Measurements from ENCODE around the gene FIGLA.

DNA sequence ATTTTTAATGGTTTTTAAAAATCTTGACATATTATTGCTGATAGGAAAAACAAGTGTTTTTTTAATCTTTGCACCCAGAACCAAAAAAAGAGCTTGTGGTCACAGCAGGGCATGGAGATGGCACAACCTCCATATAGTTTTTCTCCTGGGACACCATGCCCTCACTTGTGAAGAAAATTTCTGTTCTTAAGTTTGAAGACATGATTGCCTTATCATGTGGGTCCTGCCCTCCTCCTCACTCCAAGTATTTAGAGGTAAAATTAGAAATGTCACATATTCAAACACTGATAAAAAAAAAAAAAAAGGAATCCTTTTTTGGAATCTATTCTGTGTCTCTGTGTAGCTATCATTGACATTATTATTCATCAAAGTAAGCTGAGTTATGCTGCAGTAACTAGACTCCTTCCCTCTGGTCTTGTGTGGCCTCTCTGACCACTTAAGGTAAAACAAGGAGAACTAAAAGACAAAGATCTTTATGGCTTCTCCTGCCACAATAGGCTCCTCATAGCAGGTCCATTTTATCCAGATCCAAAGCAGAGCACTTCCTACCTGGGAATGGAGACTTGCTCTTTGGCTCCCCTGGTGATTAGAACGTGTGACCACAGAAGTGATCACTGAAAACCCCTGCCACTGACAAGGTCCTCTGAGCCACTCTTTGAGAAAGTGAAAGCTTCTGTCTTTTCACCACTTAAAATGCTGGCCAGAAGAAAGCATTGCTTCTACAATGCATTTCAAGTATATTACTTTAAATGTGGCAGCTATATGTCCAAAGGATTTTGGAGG lies 42.2 kb downstream of the FIGLA start:
- TF ChIP-seq, protein P1, sequence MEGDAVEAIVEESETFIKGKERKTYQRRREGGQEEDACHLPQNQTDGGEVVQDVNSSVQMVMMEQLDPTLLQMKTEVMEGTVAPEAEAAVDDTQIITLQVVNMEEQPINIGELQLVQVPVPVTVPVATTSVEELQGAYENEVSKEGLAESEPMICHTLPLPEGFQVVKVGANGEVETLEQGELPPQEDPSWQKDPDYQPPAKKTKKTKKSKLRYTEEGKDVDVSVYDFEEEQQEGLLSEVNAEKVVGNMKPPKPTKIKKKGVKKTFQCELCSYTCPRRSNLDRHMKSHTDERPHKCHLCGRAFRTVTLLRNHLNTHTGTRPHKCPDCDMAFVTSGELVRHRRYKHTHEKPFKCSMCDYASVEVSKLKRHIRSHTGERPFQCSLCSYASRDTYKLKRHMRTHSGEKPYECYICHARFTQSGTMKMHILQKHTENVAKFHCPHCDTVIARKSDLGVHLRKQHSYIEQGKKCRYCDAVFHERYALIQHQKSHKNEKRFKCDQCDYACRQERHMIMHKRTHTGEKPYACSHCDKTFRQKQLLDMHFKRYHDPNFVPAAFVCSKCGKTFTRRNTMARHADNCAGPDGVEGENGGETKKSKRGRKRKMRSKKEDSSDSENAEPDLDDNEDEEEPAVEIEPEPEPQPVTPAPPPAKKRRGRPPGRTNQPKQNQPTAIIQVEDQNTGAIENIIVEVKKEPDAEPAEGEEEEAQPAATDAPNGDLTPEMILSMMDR (IDR thresholded peaks at IDR 0.05) = no peak
- TF ChIP-seq POLR2A (IDR thresholded peaks at IDR 0.05) = no peak

Measured in testis (tissue), 2 donors.